ENCODE data around the gene TMCC3.

The TMCC3 gene

GRCh38 chr12:94551810-94552209 lies 98.5 kb downstream of the TMCC3 start:
- TF ChIP-seq FOXP2 (optimal IDR thresholded peaks at IDR 0.05; ENCODE audit: borderline replicate concordance, extremely low read depth, extremely low read length, insufficient read depth) = no peak
- no peak for TF ChIP-seq TAF1 (IDR thresholded peaks at IDR 0.05; ENCODE audit: borderline replicate concordance, insufficient read depth, low read length)
- TF ChIP-seq POLR2AphosphoS5 (IDR thresholded peaks at IDR 0.05; ENCODE audit: low read depth, low read length) = no peak
- no peak for TF ChIP-seq SIN3A (IDR thresholded peaks at IDR 0.05; ENCODE audit: borderline replicate concordance, insufficient read depth, low read length)
- TF ChIP-seq, protein P1, sequence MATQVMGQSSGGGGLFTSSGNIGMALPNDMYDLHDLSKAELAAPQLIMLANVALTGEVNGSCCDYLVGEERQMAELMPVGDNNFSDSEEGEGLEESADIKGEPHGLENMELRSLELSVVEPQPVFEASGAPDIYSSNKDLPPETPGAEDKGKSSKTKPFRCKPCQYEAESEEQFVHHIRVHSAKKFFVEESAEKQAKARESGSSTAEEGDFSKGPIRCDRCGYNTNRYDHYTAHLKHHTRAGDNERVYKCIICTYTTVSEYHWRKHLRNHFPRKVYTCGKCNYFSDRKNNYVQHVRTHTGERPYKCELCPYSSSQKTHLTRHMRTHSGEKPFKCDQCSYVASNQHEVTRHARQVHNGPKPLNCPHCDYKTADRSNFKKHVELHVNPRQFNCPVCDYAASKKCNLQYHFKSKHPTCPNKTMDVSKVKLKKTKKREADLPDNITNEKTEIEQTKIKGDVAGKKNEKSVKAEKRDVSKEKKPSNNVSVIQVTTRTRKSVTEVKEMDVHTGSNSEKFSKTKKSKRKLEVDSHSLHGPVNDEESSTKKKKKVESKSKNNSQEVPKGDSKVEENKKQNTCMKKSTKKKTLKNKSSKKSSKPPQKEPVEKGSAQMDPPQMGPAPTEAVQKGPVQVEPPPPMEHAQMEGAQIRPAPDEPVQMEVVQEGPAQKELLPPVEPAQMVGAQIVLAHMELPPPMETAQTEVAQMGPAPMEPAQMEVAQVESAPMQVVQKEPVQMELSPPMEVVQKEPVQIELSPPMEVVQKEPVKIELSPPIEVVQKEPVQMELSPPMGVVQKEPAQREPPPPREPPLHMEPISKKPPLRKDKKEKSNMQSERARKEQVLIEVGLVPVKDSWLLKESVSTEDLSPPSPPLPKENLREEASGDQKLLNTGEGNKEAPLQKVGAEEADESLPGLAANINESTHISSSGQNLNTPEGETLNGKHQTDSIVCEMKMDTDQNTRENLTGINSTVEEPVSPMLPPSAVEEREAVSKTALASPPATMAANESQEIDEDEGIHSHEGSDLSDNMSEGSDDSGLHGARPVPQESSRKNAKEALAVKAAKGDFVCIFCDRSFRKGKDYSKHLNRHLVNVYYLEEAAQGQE (IDR thresholded peaks at IDR 0.05; ENCODE audit: insufficient read depth in 1 of 2, low read depth in 2 of 2, low read length in 2 of 2) = no peak

- TF ChIP-seq POLR2AphosphoS5 (IDR thresholded peaks at IDR 0.05; ENCODE audit: low read depth, low read length) (no peak), SIN3A (IDR thresholded peaks at IDR 0.05; ENCODE audit: borderline replicate concordance, insufficient read depth, low read length) (no peak)
- TF ChIP-seq, protein P1 (IDR thresholded peaks at IDR 0.05; ENCODE audit: insufficient read depth in 1 of 2, low read depth in 2 of 2, low read length in 2 of 2) = no peak
Measured at GRCh38 chr12:94550964-94551363, 99.4 kb downstream of the TMCC3 start.

DNA sequence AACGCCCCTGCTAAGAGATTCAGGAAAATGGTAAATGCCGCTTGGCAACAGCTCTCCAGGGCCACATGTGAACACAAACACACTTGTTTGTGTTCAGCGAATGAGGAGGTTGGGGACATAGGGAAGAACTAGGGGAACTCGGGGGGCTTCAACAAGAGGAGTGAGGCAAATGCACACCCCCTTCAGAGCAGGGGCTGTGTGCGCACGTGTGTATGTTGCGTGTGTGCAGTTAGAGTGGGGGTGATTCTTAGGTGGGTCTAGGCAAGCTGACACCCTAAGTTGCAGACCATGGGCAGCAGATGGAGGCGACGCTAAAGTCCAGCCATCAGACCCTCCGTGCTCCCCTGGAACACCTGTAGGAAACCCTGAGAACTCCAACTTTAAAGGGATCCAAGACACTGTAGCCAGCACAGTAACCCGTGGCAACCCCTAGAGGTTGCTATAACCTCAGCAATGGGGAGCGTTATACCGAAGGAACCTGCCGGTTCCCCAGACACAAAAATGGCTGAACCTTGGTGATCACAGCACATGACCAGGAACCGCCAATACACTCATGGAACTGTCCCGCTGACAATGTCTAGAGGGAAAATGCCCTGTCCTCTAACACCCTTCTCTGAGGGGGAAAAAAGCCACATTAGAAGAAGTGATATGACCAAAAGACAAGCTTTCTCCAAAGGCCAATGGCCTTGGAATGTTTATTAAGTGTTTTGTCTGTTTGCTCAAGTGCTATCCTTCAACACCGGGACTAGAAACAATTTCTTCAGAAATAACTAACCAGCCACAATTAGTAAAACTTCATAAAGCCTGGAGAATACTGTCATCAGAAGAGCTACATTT lies 104.2 kb downstream of the TMCC3 start:
- TF ChIP-seq POLR2AphosphoS5 (IDR thresholded peaks at IDR 0.05; ENCODE audit: low read depth, low read length) (no peak), SIN3A (IDR thresholded peaks at IDR 0.05; ENCODE audit: borderline replicate concordance, insufficient read depth, low read length) (no peak), TAF1 (IDR thresholded peaks at IDR 0.05; ENCODE audit: borderline replicate concordance, insufficient read depth, low read length) (no peak), FOXP2 (optimal IDR thresholded peaks at IDR 0.05; ENCODE audit: borderline replicate concordance, extremely low read depth, extremely low read length, insufficient read depth) (no peak)
- TF ChIP-seq, protein P1 (IDR thresholded peaks at IDR 0.05; ENCODE audit: insufficient read depth in 1 of 2, low read depth in 2 of 2, low read length in 2 of 2) = no peak

GRCh38 chr12:94544355-94544754 lies 106.0 kb downstream of the TMCC3 start:
- TF ChIP-seq TAF1 (IDR thresholded peaks at IDR 0.05; ENCODE audit: borderline replicate concordance, insufficient read depth, low read length) (no peak), POLR2AphosphoS5 (IDR thresholded peaks at IDR 0.05; ENCODE audit: low read depth, low read length) (no peak), SIN3A (IDR thresholded peaks at IDR 0.05; ENCODE audit: borderline replicate concordance, insufficient read depth, low read length) (no peak), FOXP2 (optimal IDR thresholded peaks at IDR 0.05; ENCODE audit: borderline replicate concordance, extremely low read depth, extremely low read length, insufficient read depth) (no peak)
- TF ChIP-seq, protein P1 (IDR thresholded peaks at IDR 0.05; ENCODE audit: insufficient read depth in 1 of 2, low read depth in 2 of 2, low read length in 2 of 2) = no peak

Measured in PFSK-1 (cell line).